ENCODE measurements around the gene UBE3B.

The UBE3B gene

DNA sequence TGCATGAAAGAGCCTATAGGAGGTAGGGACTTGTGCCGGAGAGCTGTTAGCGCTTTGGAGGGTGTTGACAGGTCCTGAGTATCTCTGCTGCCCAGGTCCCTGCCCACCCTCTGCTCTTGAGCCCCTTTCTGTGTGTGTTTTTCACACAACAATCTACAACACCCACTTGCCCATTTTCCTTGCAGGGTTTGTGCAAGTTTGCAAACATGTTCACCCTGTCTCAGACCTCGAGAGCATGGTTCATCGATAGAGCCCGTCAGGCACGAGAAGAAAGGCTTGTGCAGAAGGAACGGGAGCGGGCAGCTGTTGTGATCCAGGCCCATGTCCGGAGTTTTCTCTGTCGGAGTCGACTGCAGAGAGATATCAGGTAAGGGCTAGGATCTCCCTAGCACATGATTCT is 5.9 kb downstream of the UBE3B start:
- Histone ChIP-seq H3K27ac (replicated peaks) (no peak overlapping the region), H3K4me3 (replicated peaks; ENCODE audit: insufficient read depth, low read length) (no peak overlapping the region), H3K27me3 (ENCODE audit: insufficient read depth, poor library complexity, severe bottlenecking) (no peaks in the 10 kb centered on the region)
- no peak for DNase-seq (ENCODE audit: low read depth in 1 of 2, low spot score in 1 of 2)
- TF ChIP-seq POLR2AphosphoS5 (IDR thresholded peaks at IDR 0.05; ENCODE audit: low read depth), result no peak
- no peak for TF ChIP-seq GABPA (IDR thresholded peaks at IDR 0.05; ENCODE audit: low read depth)
- no peak for TF ChIP-seq SPI1 (IDR thresholded peaks at IDR 0.05; ENCODE audit: borderline replicate concordance, low read depth)
- TF ChIP-seq, protein P1, sequence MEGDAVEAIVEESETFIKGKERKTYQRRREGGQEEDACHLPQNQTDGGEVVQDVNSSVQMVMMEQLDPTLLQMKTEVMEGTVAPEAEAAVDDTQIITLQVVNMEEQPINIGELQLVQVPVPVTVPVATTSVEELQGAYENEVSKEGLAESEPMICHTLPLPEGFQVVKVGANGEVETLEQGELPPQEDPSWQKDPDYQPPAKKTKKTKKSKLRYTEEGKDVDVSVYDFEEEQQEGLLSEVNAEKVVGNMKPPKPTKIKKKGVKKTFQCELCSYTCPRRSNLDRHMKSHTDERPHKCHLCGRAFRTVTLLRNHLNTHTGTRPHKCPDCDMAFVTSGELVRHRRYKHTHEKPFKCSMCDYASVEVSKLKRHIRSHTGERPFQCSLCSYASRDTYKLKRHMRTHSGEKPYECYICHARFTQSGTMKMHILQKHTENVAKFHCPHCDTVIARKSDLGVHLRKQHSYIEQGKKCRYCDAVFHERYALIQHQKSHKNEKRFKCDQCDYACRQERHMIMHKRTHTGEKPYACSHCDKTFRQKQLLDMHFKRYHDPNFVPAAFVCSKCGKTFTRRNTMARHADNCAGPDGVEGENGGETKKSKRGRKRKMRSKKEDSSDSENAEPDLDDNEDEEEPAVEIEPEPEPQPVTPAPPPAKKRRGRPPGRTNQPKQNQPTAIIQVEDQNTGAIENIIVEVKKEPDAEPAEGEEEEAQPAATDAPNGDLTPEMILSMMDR (IDR thresholded peaks at IDR 0.05; ENCODE audit: insufficient read depth, low read length), result no peak
- TF ChIP-seq, protein P2, sequence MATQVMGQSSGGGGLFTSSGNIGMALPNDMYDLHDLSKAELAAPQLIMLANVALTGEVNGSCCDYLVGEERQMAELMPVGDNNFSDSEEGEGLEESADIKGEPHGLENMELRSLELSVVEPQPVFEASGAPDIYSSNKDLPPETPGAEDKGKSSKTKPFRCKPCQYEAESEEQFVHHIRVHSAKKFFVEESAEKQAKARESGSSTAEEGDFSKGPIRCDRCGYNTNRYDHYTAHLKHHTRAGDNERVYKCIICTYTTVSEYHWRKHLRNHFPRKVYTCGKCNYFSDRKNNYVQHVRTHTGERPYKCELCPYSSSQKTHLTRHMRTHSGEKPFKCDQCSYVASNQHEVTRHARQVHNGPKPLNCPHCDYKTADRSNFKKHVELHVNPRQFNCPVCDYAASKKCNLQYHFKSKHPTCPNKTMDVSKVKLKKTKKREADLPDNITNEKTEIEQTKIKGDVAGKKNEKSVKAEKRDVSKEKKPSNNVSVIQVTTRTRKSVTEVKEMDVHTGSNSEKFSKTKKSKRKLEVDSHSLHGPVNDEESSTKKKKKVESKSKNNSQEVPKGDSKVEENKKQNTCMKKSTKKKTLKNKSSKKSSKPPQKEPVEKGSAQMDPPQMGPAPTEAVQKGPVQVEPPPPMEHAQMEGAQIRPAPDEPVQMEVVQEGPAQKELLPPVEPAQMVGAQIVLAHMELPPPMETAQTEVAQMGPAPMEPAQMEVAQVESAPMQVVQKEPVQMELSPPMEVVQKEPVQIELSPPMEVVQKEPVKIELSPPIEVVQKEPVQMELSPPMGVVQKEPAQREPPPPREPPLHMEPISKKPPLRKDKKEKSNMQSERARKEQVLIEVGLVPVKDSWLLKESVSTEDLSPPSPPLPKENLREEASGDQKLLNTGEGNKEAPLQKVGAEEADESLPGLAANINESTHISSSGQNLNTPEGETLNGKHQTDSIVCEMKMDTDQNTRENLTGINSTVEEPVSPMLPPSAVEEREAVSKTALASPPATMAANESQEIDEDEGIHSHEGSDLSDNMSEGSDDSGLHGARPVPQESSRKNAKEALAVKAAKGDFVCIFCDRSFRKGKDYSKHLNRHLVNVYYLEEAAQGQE (IDR thresholded peaks at IDR 0.05; ENCODE audit: insufficient replicate concordance, low read depth), result no peak

DNA sequence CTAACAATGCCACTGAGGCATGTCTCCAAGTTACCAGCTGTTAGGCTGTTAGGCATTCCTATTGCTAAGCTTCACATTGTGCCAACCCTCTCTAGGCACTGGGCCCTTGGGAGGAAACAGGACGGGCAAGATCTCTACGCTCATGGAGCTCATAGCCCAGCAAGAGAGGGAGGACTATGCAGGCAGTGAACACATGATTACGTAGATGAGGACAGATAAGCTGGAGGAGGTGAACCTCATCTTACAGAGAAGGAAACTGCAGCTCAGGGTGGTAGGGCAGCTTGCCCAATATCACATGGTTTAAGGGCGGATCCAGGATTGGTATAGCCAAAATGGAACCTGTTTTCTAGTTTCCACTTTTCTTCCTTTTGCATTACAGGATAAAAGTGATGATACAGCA is 7.8 kb downstream of the UBE3B start:
- TF ChIP-seq GABPA (IDR thresholded peaks at IDR 0.05; ENCODE audit: low read depth) (no peak), SPI1 (IDR thresholded peaks at IDR 0.05; ENCODE audit: borderline replicate concordance, low read depth) (no peak), POLR2AphosphoS5 (IDR thresholded peaks at IDR 0.05; ENCODE audit: low read depth) (no peak)
- TF ChIP-seq, protein P2 (IDR thresholded peaks at IDR 0.05; ENCODE audit: insufficient replicate concordance, low read depth), result no peak
- TF ChIP-seq, protein P1 (IDR thresholded peaks at IDR 0.05; ENCODE audit: insufficient read depth, low read length), result no peak
- no peak overlapping the region for H3K27ac ChIP-seq (replicated peaks)

DNA sequence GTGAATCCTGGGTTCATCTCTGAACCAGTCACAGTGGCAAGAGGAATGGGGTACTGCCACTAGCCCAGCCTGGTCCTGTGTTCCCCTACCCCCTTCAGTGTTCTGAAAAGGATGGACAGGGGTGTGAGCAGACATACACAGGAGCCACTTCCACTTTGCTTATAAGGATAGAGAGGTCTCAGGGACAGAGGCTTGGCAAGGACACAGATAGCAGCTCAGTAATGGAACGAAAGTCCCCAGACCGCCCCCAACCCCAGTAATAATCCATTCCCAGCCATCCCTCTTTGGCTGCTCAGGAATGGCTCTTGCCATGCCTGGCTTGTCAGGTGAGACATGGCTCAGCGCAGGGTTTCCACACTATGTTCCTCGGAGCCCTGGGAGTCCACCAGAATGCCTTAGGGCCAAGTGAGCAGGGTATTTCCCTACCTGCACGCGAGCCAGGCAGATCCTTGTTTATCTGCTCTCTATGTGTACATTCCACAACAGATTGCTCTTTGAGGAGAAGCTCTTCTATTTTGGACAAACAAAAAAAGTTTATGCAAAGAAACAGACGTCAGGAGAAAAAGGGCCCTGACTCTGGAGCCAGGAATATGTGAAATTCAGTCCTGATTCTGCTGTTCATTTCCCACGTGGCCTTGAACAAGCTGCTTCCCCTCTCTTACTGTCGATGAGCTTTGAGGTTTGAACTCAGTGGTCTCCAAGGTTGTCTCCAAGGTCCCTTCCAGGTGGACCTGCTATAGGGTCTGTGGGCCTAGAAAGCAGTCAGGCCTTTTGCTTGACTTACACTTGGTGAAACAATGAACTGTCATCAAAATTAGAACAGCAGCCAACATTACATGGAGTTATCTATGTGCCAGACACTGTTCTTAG is 10.0 kb downstream of the UBE3B start:
- DNase-seq (ENCODE audit: low read depth in 1 of 2, low spot score in 1 of 2), result no peak
- Histone ChIP-seq H3K4me3 (replicated peaks; ENCODE audit: insufficient read depth, low read length) (no peak overlapping the region), H3K27me3 (ENCODE audit: insufficient read depth, poor library complexity, severe bottlenecking) (no peaks in the 10 kb centered on the region), H3K27ac (replicated peaks) (no peak overlapping the region)
- TF ChIP-seq, protein P2 (IDR thresholded peaks at IDR 0.05; ENCODE audit: insufficient replicate concordance, low read depth), result no peak
- TF ChIP-seq POLR2AphosphoS5 (IDR thresholded peaks at IDR 0.05; ENCODE audit: low read depth) (no peak), SPI1 (IDR thresholded peaks at IDR 0.05; ENCODE audit: borderline replicate concordance, low read depth) (no peak), GABPA (IDR thresholded peaks at IDR 0.05; ENCODE audit: low read depth) (no peak)
- TF ChIP-seq, protein P1 (IDR thresholded peaks at IDR 0.05; ENCODE audit: insufficient read depth, low read length), result no peak

More for the DNA sequence above, 7.8 kb downstream of the UBE3B start:
- DNase-seq (ENCODE audit: low read depth in 1 of 2, low spot score in 1 of 2), result no peak
- Histone ChIP-seq H3K4me3 (replicated peaks; ENCODE audit: insufficient read depth, low read length) (no peak overlapping the region), H3K27me3 (ENCODE audit: insufficient read depth, poor library complexity, severe bottlenecking) (no peaks in the 10 kb centered on the region)
